B cell (primary cell): ENCODE measurements around the gene BMF. TPM values are rescaled to one million over a fixed set of nuclear protein-coding genes. Genes with fewer than 3 reads are reported as not detected.
A peak's percentile ranks its signal among the peaks of the same experiment; 100 is the strongest.

Experiments used
- ATAC-seq: fragments of 200-7000 bp; cut with Tn5 transposase; one replicate; pipeline ENCODE4 v1.10.0; 2021; ENCODE audit warnings: low read depth, mild to moderate bottlenecking, moderate number of reproducible peaks, moderate library complexity
- CTCF ChIA-PET: fragments of 350-600 bp; sonication (Branson Sonifier 250); formaldehyde crosslinking; loops from one replicate; lab custom pipeline; 2021; ENCODE audit warnings: antibody characterized with exemption, inconsistent platforms; lab: Charles Lee
- POLR2A ChIA-PET: fragments of 350-600 bp; sonication (Branson Sonifier 250); formaldehyde crosslinking; loops from one replicate; lab custom pipeline; 2021; ENCODE audit warnings: antibody characterized with exemption; lab: Charles Lee
- DNase-seq: peaks from one replicate; pipeline ENCODE4 v3.0.0; 2013
- H2AFZ ChIP-seq: 2 replicates; pipeline ENCODE4 v1.6.1; 2012; ENCODE audit warnings: mild to moderate bottlenecking, low read depth, low read length; ENCODE audit not compliant: insufficient read depth, poor library complexity, severe bottlenecking
- H3K27ac ChIP-seq, 2 donors: 1 replicate in 1 of 2; 2 replicates in 1 of 2; pipeline ENCODE4 v1.5.1; 2012 to 2013; ENCODE audit warnings: low read length in 2 of 2, mild to moderate bottlenecking in 2 of 2, moderate library complexity in 1 of 2
- H3K27me3 ChIP-seq, 4 experiments: fragments of 200-600 bp in 1 of 4; sonication (generic) in 1 of 4; replicated peaks in 1 of 4; 1 replicate in 2 of 4; 2 replicates in 2 of 4; pipeline versions ENCODE4 v1.6.1 to v1.7.0; 2013 to 2016; ENCODE audit warnings: low read length in 3 of 4, mild to moderate bottlenecking in 2 of 4, mixed read lengths in 1 of 4, moderate library complexity in 1 of 4; ENCODE audit not compliant: insufficient read depth in 4 of 4, control insufficient read depth in 3 of 4; ENCODE audit errors: control extremely low read depth in 1 of 4
- H3K36me3 ChIP-seq, 2 experiments: replicated peaks in 1 of 2; 1 replicate in 1 of 2; 2 replicates in 1 of 2; pipeline versions ENCODE4 v1.6.1 to v1.7.1; 2013; ENCODE audit warnings: low read length in 1 of 2; ENCODE audit not compliant: insufficient read depth in 2 of 2, control insufficient read depth in 1 of 2; ENCODE audit errors: control extremely low read depth in 1 of 2, extremely low read depth in 1 of 2
- H3K4me1 ChIP-seq, 2 donors: fragments of 200-600 bp in 1 of 2; sonication (generic) in 1 of 2; 1 replicate in 1 of 2; 2 replicates in 1 of 2; pipeline versions ENCODE4 v1.5.1 to v1.6.1; 2013 to 2017; ENCODE audit warnings: low read length in 2 of 2; ENCODE audit not compliant: control insufficient read depth in 2 of 2, insufficient read depth in 2 of 2
- H3K4me2 ChIP-seq: replicated peaks from 2 replicates; pipeline ENCODE3; 2012; ENCODE audit warnings: mild to moderate bottlenecking, low read depth, low read length; ENCODE audit not compliant: poor library complexity, severe bottlenecking
- H3K4me3 ChIP-seq, 5 experiments: fragments of 200-600 bp in 1 of 5; sonication (generic) in 1 of 5; 1 replicate in 3 of 5; 2 replicates in 2 of 5; pipeline versions ENCODE4 v1.5.1 to v1.7.0; 2011 to 2016; ENCODE audit warnings: low read length in 4 of 5, mild to moderate bottlenecking in 4 of 5, low read depth in 2 of 5, control low read depth in 1 of 5, moderate library complexity in 1 of 5; ENCODE audit not compliant: insufficient read depth in 1 of 5; ENCODE audit errors: control extremely low read depth in 1 of 5, extremely low read depth in 1 of 5
- H3K79me2 ChIP-seq: fragments of 200-600 bp; sonication (generic); one replicate; pipeline ENCODE4 v1.6.0; 2016; ENCODE audit warnings: low read length; ENCODE audit not compliant: control insufficient read depth, insufficient read depth
- H3K9ac ChIP-seq: fragments of 200-600 bp; sonication (generic); 2 replicates; pipeline ENCODE4 v1.6.1; 2017; ENCODE audit warnings: mild to moderate bottlenecking, low read length, moderate library complexity
- H3K9me3 ChIP-seq, 3 donors: one replicate each; pipeline versions ENCODE4 v1.6.1 to v1.7.1; 2013; ENCODE audit warnings: low read length in 2 of 3; ENCODE audit not compliant: control insufficient read depth in 2 of 3, insufficient read depth in 1 of 3; ENCODE audit errors: control extremely low read depth in 1 of 3
- H4K20me1 ChIP-seq: 2 replicates; pipeline ENCODE4 v1.6.0; 2012; ENCODE audit warnings: mild to moderate bottlenecking, low read length; ENCODE audit not compliant: insufficient read depth, control insufficient read depth, poor library complexity, severe bottlenecking
- H3K27ac Mint-ChIP-seq: one replicate; pipeline ENCODE4 v1.8.0; 2021; ENCODE audit warnings: mixed read lengths
- H3K27me3 Mint-ChIP-seq: one replicate; pipeline ENCODE4 v1.8.0; 2021; ENCODE audit warnings: mixed read lengths
- H3K4me1 Mint-ChIP-seq: one replicate; pipeline ENCODE4 v1.8.0; 2021; ENCODE audit warnings: mixed read lengths
- H3K4me3 Mint-ChIP-seq: one replicate; pipeline ENCODE4 v1.8.0; 2021; ENCODE audit warnings: mixed read lengths
- H3K9me3 Mint-ChIP-seq: one replicate; pipeline ENCODE4 v1.8.0; 2022; ENCODE audit warnings: mixed read lengths; ENCODE audit not compliant: insufficient read depth
- CTCF ChIP-seq: fragments of 200-600 bp; IDR thresholded peaks from one replicate; pipeline ENCODE4 v1.8.0; 2022; ENCODE audit warnings: antibody characterized with exemption, mild to moderate bottlenecking
- EZH2 ChIP-seq: IDR thresholded peaks from 2 replicates; pipeline ENCODE4 v1.6.1; 2012; ENCODE audit warnings: borderline replicate concordance, low read depth, mild to moderate bottlenecking, moderate library complexity, low read length; ENCODE audit not compliant: insufficient read depth, poor library complexity, severe bottlenecking
- WGBS: methylation state at CpG from one replicate; pipeline ENCODE4 v1.1.5; 2013; ENCODE audit warnings: missing lambda C conversion rate; ENCODE audit not compliant: insufficient coverage; 5-methylcytosine and 5-hydroxymethylcytosine counted together
- intact Hi-C: fragments of 100-400 bp; cut with micrococcal nuclease; formaldehyde crosslinking; loops from one replicate; pipeline ENCODE4 v1.10.0; 2022
- polyA plus RNA-seq: library from polyadenylated mRNA; depleted of rRNA; stranded (reverse); fragments of >200 nt; gene quantifications from 2 replicates; pipeline ENCODE4 v1.2.3, GENCODE V29; 2012
- total RNA-seq, 2 donors: library from RNA; stranded (reverse); fragments of 120-200 nt in 1 of 2; gene quantifications; 1 replicate in 1 of 2; 2 replicates in 1 of 2; pipeline versions ENCODE4 v1.2.3 to v1.2.4, GENCODE V29; 2013 to 2022

The BMF gene
- total and polyA plus RNA-seq, 2 donors (not counting 1 experiment from before 2014, with no cell fraction given), result 43.2 to 343 TPM

- DNase-seq, result no peak
- CTCF ChIA-PET, result interaction anchor here (0.9 to 17.9 kb wide), 5 partner anchors 63 to 269 kb away, joined by 3 to 934 read pairs (median 36); partner anchors contain the start of genes BMF and PLCB2
- POLR2A ChIA-PET, result interaction anchor here (1.3 to 3.9 kb wide), 4 partner anchors 10 to 256 kb away, joined by 3 to 37 read pairs (median 4); partner anchors contain the start of genes BMF and FSIP1
These were observed 70.4 kb downstream of the BMF start for GRCh38 chr15:40038275-40038637.

More at GRCh38 chr15:40038275-40038637, 70.4 kb downstream of the BMF start:
- no peaks in the 10 kb centered on the region for H3K9me3 Mint-ChIP-seq
- H3K4me3 Mint-ChIP-seq, result peak overlapping the region; percentile 97
- no peaks in the 10 kb centered on the region for H3K9me3 ChIP-seq
- peaks cover 7 to 32% of the 10 kb centered on the region in 2 experiments for H3K36me3 ChIP-seq
- H3K79me2 ChIP-seq, result peaks cover 36% of the 10 kb centered on the region
- ATAC-seq, result no peak
- H3K27me3 ChIP-seq, result no peaks in the 10 kb centered on the region
- peak overlapping the region; percentile 93 to 95 for H3K27ac ChIP-seq
- peaks cover 14 to 21% of the 10 kb centered on the region in 2 donors for H3K4me1 ChIP-seq
- peaks cover 28% of the 10 kb centered on the region for H3K4me1 Mint-ChIP-seq
- intact Hi-C loops, result loop anchor here (2.0 kb wide), 1 partner anchor 255 kb away; the partner anchor contains the start of gene FSIP1
- peak overlapping the region; percentile 88 for H3K9ac ChIP-seq
- TF ChIP-seq EZH2 (no peak), CTCF (no peak)
- H2AFZ ChIP-seq, result peak overlapping the region; percentile 84
- H3K27ac Mint-ChIP-seq, result peak overlapping the region; percentile 92
- no peaks in the 10 kb centered on the region for H3K27me3 Mint-ChIP-seq
- no peaks in the 10 kb centered on the region for H4K20me1 ChIP-seq
- peak overlapping the region; percentile 70 for H3K4me2 ChIP-seq
- H3K4me3 ChIP-seq, result peak overlapping the region; percentile 39 to 99 (median 95)
- WGBS, result 1% methylated on average over 18 of the region's 18 CpGs

Other genes with a start within 250 kb of the BMF start
- gene GPR176, start 188.6 kb downstream of the BMF start, total RNA-seq, result 0.30 and 0.39 TPM in 2 replicates
- 0.07 TPM in 2 replicates for gene GPR176, start 188.6 kb downstream of the BMF start, polyA plus RNA-seq
- 39.3 and 40.4 TPM in 2 replicates for gene EIF2AK4, start 174.8 kb downstream of the BMF start, total RNA-seq
- 10.6 and 11.3 TPM in 2 replicates for gene EIF2AK4, start 174.8 kb downstream of the BMF start, polyA plus RNA-seq
- gene SRP14, start 69.7 kb downstream of the BMF start, total RNA-seq, result 112 and 120 TPM in 2 replicates
- 131 and 197 TPM in 2 replicates for gene SRP14, start 69.7 kb downstream of the BMF start, polyA plus RNA-seq
- 2.9 and 4.4 TPM in 2 replicates for gene BUB1B, start 52.2 kb upstream of the BMF start, total RNA-seq
- 0.70 and 0.78 TPM in 2 replicates for gene BUB1B, start 52.2 kb upstream of the BMF start, polyA plus RNA-seq
- gene PAK6, start 130.2 kb upstream of the BMF start, total RNA-seq, result 0.80 and 1.2 TPM in 2 replicates
- gene PAK6, start 130.2 kb upstream of the BMF start, polyA plus RNA-seq, result 0.45 and 0.76 TPM in 2 replicates
- gene ANKRD63, start 174.2 kb upstream of the BMF start, total RNA-seq, result 0.25 and 0.44 TPM in 2 replicates
- gene ANKRD63, start 174.2 kb upstream of the BMF start, polyA plus RNA-seq, result not detected in 2 replicates
- 155 and 166 TPM in 2 replicates for gene PLCB2, start 199.1 kb upstream of the BMF start, total RNA-seq
- 312 and 336 TPM in 2 replicates for gene PLCB2, start 199.1 kb upstream of the BMF start, polyA plus RNA-seq
- 5.3 and 7.0 TPM in 2 replicates for gene INAFM2, start 214.8 kb upstream of the BMF start, total RNA-seq
- 1.8 and 3.0 TPM in 2 replicates for gene INAFM2, start 214.8 kb upstream of the BMF start, polyA plus RNA-seq
- 1.6 and 2.8 TPM in 2 replicates for gene CCDC9B, start 232.1 kb upstream of the BMF start, total RNA-seq
- gene CCDC9B, start 232.1 kb upstream of the BMF start, polyA plus RNA-seq, result 1.1 and 2.4 TPM in 2 replicates
- gene PHGR1, start 242.2 kb upstream of the BMF start, total RNA-seq, result not detected in 2 replicates
- not detected in 2 replicates for gene PHGR1, start 242.2 kb upstream of the BMF start, polyA plus RNA-seq
- 0.15 and 0.71 TPM in 2 replicates for gene DISP2, start 249.3 kb upstream of the BMF start, total RNA-seq
- 0.13 and 0.43 TPM in 2 replicates for gene DISP2, start 249.3 kb upstream of the BMF start, polyA plus RNA-seq